ENCODE data around the gene ARID3A.

ARID3A gene

DNA sequence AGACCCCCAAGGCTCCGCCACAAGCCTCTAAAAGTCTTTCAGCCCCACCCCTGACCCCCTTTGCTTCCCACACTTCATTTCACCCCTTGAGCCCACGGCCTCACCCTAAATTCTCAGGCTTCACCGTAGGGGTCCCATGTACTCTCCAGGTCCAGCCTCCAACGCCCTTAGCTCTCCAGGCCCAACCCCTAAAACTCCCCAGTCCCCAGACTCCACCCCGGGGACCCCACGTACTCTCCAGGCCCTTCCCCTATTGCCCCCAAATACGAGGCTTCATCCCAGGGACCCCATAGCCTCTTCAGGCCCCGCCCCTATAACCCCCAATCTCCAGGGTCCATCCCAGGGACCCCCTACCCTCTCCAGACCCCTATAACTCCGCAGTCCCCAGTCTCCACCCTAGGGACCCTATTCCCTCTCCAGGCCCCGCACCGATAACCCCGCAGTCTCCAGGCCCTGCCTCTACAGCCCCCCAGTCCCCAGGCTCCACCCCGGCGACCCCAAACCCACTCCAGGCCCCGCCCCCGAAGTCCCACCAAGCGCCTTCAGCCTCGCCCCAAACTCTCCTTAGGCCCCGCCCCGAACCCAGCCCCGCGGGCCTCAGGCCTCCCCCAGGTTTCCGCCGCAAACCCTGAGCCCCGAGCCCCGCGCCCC lies 33.5 kb upstream of the ARID3A start:
- no peak for DNase-seq

GRCh38 chr19:892894-893689 lies 32.7 kb upstream of the ARID3A start, which contains the start of the genes MED16 and RNU6-9:
Gene MED16, minus strand, starts transcription at chr19:893187. Its CDS starts 2,056 bp downstream, at chr19:891131.
Gene RNU6-9, plus strand, starts transcription at chr19:893484.
- DNase-seq: peak; percentile 54

GRCh38 chr19:896434-896833 lies 29.4 kb upstream of the ARID3A start:
- DNase-seq: no peak

DNA sequence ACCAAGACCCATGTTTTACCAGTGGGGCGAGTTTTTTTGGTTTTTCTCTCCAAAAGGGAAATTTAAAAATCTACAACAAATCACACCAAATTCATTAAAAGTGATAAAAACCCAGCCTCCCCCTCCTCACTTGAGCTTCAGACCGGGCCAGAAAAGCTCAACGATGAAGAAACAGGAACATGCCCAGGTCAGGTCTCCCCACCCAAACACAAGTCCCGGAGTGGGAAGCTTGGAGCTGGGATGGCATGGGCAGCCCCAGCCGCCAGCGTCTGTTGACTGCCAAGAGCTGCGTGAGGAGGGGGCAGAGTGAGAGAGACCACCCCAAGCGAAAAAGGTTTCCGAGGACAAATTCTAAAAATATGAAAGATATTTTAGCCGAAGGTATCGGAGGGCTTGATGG lies 28.8 kb upstream of the ARID3A start:
- no peak for DNase-seq

- no peak for DNase-seq
Observed at GRCh38 chr19:897442-898039, 28.3 kb upstream of the ARID3A start.

GRCh38 chr19:898663-899062 lies 27.2 kb upstream of the ARID3A start:
- DNase-seq: no peak

DNA sequence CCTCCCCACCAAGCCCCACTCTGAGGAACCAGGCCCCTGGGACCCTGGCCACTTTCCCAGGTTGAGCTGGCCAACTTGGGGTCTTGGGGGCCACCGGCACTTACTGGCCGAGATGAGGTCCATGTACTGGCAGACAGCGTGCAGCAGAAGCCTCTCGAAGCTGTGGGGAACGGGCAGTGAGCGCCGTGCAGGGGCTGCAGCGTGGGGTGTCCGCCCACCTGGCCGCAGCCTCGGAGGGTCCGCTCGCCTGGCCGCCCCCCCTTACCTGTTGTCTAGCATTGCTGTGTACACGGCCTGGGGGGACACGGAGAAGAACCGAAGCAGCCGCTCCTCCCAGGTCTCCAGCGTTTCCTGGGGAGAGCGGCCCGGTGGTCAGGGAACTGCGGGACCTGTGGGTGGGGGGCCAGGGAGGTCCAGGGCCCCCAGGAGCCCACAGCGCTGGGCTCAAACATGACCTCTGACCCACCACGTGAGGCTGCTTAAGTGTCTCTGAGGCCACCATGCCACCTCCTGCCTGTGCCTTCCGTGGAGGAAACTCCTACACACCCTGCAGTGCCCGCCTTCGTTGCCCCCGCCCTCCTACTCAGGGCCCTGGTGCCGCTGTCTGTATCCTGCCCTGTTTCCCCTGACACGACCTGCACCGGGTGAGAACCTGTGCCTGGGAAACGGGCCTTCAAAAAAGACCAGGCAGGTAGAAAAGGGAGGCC lies 26.3 kb upstream of the ARID3A start:
- DNase-seq: no peak

DNA sequence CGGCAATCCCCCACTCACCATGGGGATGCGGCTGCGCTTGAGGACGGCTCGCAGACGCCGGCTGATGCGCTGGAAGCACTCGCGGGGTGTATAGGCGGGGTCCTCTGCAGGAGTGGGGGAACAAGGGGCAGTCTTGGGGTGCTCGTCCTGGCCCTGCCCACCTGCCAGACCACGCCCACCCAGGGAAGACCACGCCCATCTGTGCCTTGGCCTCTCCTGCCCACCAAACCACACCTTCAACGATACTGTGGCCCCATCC lies 25.9 kb upstream of the ARID3A start:
- DNase-seq: no peak

- DNase-seq: no peak
Observed at GRCh38 chr19:900302-901111, 25.3 kb upstream of the ARID3A start.

DNA sequence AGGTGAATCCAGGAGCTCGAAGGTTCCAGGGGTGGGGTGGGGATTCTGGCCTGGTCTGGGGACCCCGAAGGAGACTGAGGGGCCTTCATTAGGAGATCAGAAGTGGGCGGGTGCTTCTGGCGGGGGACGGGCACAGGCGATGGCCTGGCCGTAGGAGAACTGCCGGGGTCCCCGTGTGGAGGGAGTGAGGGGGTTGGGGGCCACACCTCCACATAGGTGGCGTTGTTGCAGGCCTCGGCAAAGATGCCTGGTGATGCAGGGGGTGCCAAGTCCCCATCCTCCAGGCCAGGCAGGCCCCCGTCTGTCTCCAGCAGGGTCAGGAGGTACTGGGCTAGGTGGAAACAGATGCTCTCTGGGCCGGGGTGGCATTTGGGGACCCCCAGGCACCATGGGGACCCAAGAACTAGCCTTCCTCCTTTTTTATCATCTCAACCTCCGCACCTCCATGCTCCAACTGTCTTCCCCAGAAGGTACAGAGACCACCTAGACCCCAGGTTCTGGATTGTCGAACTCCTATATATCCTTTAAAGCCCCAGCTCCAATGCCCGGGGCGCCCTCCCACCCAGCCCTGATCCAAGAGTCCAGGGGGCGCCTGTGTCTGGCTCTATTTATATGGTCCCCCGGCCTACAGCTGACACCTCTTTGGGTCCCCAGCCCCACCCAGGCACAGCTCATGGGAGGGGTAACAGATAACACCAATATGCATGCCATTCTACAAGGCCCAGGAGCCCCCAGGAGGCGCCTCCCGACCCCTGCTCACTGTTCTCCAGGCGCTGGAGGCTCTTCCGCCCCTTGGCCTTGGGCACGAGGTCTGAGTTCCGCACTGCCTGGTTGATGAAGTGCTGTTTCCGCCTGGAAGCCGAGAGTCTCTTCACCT lies 24.4 kb upstream of the ARID3A start:
- no peak for DNase-seq

DNA sequence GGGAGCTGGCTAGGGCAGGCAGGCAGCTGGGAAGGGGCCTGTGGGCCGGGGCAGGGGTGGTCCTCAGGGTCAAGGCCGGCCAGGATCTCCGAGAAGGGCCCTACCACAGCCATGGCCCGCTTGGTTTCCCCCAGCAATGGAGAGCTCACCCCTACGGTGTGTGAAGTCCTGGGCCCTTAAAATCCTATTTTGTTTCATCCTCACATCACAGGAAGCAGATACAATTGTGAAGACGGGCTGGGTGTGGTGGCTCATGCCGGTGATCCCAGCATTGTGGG lies 23.8 kb upstream of the ARID3A start:
- DNase-seq: no peak

GRCh38 chr19:902446-903226 lies 23.2 kb upstream of the ARID3A start:
- no peak for DNase-seq

DNA sequence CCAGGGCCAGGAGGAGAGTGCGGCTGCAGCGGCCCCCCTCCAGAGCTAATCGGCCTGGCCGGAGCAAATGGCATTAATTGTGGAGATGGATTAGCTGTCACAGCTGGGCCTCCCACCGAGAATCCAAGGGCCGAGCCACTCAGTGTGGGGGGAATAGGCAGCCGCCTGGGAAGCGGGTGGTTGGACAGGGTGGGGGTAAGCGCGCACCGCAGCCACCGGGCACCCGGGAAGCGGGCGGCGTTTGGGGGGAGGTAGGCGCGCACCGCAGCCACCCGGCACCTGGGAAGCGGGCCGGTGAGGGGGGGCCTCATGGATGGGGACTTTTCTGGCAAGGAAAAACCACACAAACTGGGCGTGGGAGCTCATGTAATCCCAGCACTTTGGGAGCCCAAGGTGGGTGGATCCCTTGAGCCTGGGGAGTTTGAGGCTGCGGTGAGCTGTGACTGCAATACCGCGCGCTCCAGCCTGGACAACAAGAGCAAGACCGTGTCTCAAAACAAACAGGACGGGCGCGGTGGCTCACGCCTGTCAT lies 22.5 kb upstream of the ARID3A start:
- no peak for DNase-seq

DNA sequence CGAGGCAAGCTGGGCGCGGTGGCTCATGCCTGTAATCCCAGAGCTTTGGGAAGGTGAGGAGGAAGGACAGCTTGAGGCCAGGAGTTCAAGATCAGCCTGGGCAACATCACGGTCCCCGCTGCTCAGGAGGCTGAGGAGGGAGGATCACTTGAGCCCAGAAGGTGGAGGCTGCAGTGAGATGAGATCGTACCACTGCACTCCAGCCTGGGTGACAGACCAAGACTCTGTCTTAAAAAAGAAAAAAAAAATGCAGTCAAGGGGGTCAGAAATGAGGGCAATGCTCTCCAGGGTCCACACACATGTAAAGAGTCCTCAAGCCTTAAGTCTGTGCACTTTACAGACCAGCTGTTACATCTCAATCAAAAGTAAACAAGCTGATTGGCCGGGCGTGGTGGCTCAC lies 21.3 kb upstream of the ARID3A start:
- no peak for DNase-seq

DNA sequence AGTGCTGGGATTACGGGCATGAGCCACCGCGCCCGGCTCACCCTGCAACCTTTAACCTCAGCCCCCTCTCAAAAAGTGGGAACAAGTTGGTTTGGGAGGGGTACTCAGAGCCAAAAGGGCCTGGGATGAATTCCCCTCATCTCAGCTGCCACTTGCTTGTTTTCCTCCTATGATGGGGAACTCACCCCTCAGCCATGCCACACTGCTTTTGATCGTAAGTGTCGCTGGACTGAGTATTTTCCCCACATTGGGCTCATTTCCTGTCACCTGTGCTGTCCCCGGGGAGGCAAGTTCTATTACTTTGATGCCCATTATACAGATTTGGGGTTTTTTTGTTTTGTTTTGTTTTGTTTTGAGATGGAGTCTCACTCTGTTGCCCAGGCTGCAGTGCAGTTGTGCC lies 19.4 kb upstream of the ARID3A start:
- DNase-seq: no peak

- no peak for DNase-seq
Observed at GRCh38 chr19:907183-907853, 18.5 kb upstream of the ARID3A start.

GRCh38 chr19:911197-912033 lies 14.4 kb upstream of the ARID3A start:
- no peak for DNase-seq

DNA sequence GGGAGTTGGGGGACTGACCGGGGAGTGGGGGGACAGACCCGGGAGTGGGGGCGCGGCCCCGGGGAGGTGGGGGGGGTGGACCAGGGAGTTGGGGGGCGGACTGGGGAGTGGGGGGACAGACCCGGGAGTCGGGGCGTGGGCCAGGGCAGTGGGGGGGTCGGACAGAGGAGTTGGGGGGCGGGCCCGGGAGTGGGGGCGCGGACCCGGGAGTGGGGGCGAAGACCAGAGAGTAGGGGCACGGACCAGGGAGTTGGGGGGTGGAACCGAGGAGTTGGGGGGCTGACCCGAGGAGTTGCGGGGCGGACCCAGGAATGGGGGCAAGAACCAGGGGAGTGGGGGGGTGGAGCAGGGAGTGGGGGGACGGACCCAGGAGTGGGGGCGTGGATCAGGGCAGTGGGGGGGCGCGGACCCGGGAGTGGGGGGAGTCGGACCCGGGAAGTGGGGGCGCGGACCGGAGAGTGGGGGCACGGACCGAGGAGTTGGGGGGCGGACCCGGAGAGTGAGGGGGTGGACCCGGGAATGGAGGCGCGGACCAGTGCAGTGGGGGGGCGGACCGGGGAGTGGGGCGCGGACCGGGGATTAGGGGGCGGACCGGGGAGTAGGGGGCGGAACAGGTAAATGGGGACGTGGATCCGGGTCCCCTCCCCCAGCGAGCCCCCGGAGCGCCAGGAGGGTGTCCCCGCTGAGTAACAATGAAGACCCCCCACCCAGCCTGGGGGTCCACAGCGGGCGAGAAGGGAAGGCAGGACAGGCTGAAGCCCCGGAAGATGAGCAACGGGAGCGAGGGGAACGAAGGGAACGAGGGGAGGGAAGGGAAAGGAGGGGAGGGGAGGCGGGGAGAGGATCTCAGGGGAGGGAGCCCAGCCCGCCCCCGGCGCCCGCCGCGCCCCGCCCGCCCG lies 13.4 kb upstream of the ARID3A start:
- no peak for DNase-seq

All from SHP77 treated with DMSO at 0.1 percent for 48 hours (cell line).